ENCODE results near the gene CCNQ.

The CCNQ gene

GRCh38 chrX:153598541-153599191 is at the start of gene CCNQ:
Gene CCNQ, minus strand, starts transcription at chrX:153599139. Its CDS starts 66 bp downstream, at chrX:153599073.
- DNase-seq = no peak

GRCh38 chrX:153647461-153648357 is 48.8 kb upstream of the CCNQ start:
- no peak for DNase-seq

- DNase-seq = no peak
Observed at GRCh38 chrX:153646620-153647373, 47.9 kb upstream of the CCNQ start, which contains the start of gene DUSP9. Gene DUSP9, plus strand, starts transcription at chrX:153647203. Its CDS starts 751 bp downstream, at chrX:153647954.

- DNase-seq = no peak
Observed at GRCh38 chrX:153645921-153646488, 47.1 kb upstream of the CCNQ start.

GRCh38 chrX:153645151-153645550 is 46.2 kb upstream of the CCNQ start:
- DNase-seq = no peak

GRCh38 chrX:153644356-153645125 is 45.6 kb upstream of the CCNQ start:
- DNase-seq = no peak

- no peak for DNase-seq
Observed at GRCh38 chrX:153643431-153644351, 44.8 kb upstream of the CCNQ start.

- no peak for DNase-seq
Observed at GRCh38 chrX:153642655-153643430, 43.9 kb upstream of the CCNQ start.

- DNase-seq = no peak
Observed at GRCh38 chrX:153642051-153642654, 43.2 kb upstream of the CCNQ start.

- no peak for DNase-seq
Observed at GRCh38 chrX:153641627-153642026, 42.7 kb upstream of the CCNQ start.

GRCh38 chrX:153640736-153641575 is 42.0 kb upstream of the CCNQ start:
- DNase-seq = no peak

GRCh38 chrX:153640045-153640686 is 41.2 kb upstream of the CCNQ start:
- DNase-seq = no peak

- DNase-seq = no peak
Observed at GRCh38 chrX:153639177-153640044, 40.5 kb upstream of the CCNQ start.

GRCh38 chrX:153638436-153639176 is 39.7 kb upstream of the CCNQ start:
- DNase-seq = no peak

- no peak for DNase-seq
Observed at GRCh38 chrX:153638041-153638371, 39.1 kb upstream of the CCNQ start.

Data from SHP77 treated with DMSO at 0.1 percent for 48 hours (cell line).